Measurements from ENCODE around the gene AVPR2. TPM values are rescaled to one million over a fixed set of nuclear protein-coding genes. Genes with fewer than 3 reads are reported as not detected.

Gene AVPR2
- total RNA-seq, 1 experiment from 2014 or later = not detected

- Histone ChIP-seq H3K4me1 (ENCODE audit: insufficient read depth, low read length) (peaks cover 26% of the 10 kb centered on the region), H4K20me1 (ENCODE audit: low read length) (no peaks in the 10 kb centered on the region), H3K4me3 (ENCODE audit: low read length) (no peak overlapping the region), H3K27ac (ENCODE audit: low read length) (no peak overlapping the region), H3K27me3 (ENCODE audit: low read length) (no peaks in the 10 kb centered on the region), H3K9ac (ENCODE audit: low read length) (no peak overlapping the region), H3K36me3 (ENCODE audit: low read depth, low read length) (peaks cover 11% of the 10 kb centered on the region), H3K79me2 (ENCODE audit: low read length) (peaks cover 31% of the 10 kb centered on the region), H3F3A (ENCODE audit: low read length, unreplicated experiment) (no peaks in the 10 kb centered on the region), H3K4me2 (ENCODE audit: low read length) (no peak overlapping the region), H3K9me2 (replicated peaks; ENCODE audit: low read length) (no peaks in the 10 kb centered on the region), H2AFZ (ENCODE audit: low read length) (no peak overlapping the region), H3K9me3 (ENCODE audit: low read length) (no peaks in the 10 kb centered on the region)
- BruUV-seq (replicated peaks) = no TSS peak
- DNase-seq = no peak
- POLR2A ChIA-PET (ENCODE audit: unreplicated experiment) = no interaction called here
- no peak for ATAC-seq
- TF ChIP-seq EZH2phosphoT487 (IDR thresholded peaks at IDR 0.05; ENCODE audit: borderline replicate concordance, low read length) (no peak), EZH2 (IDR thresholded peaks at IDR 0.05; ENCODE audit: low read length, unreplicated experiment) (no peak), CTCF (conservative IDR thresholded peaks at IDR 0.05; ENCODE audit: low read depth, low read length) (no peak)
- CTCF ChIA-PET = no interaction called here
- intact Hi-C loops (cut with micrococcal nuclease) = loop anchor here (2.0 to 5.0 kb wide), 3 partner anchors 17 to 167 kb away; partner anchors contain the start of genes HCFC1 and PLXNB3
Observed at GRCh38 chrX:153929576-153929975, 25.1 kb downstream of the AVPR2 start.

- no peak overlapping the region for H3K4me2 ChIP-seq (ENCODE audit: low read length)
Observed at GRCh38 chrX:153930011-153930910, 25.8 kb downstream of the AVPR2 start.

More at GRCh38 chrX:153930011-153930910, 25.8 kb downstream of the AVPR2 start:
- Histone ChIP-seq H3K4me1 (ENCODE audit: insufficient read depth, low read length) (peaks cover 26% of the 10 kb centered on the region), H3K27me3 (ENCODE audit: low read length) (no peaks in the 10 kb centered on the region), H3K9me2 (replicated peaks; ENCODE audit: low read length) (no peaks in the 10 kb centered on the region), H3K4me3 (ENCODE audit: low read length) (no peak overlapping the region), H3K27ac (ENCODE audit: low read length) (no peak overlapping the region), H3F3A (ENCODE audit: low read length, unreplicated experiment) (no peaks in the 10 kb centered on the region), H3K9me3 (ENCODE audit: low read length) (no peaks in the 10 kb centered on the region), H2AFZ (ENCODE audit: low read length) (no peak overlapping the region), H3K36me3 (ENCODE audit: low read depth, low read length) (peaks cover 11% of the 10 kb centered on the region), H3K79me2 (ENCODE audit: low read length) (peaks cover 32% of the 10 kb centered on the region), H3K9ac (ENCODE audit: low read length) (no peak overlapping the region), H4K20me1 (ENCODE audit: low read length) (no peaks in the 10 kb centered on the region)
- no TSS peak for BruUV-seq (replicated peaks)
- ChIA-PET POLR2A (ENCODE audit: unreplicated experiment) (no interaction called here), CTCF (no interaction called here)
- DNase-seq = no peak
- no peak for TF ChIP-seq CTCF (conservative IDR thresholded peaks at IDR 0.05; ENCODE audit: low read depth, low read length)
- no peak for TF ChIP-seq EZH2 (IDR thresholded peaks at IDR 0.05; ENCODE audit: low read length, unreplicated experiment)
- no peak for TF ChIP-seq EZH2phosphoT487 (IDR thresholded peaks at IDR 0.05; ENCODE audit: borderline replicate concordance, low read length)
- intact Hi-C loops (cut with micrococcal nuclease) = no loop called here
- no peak for ATAC-seq
